Activated effector memory CD4-positive, alpha-beta T cell treated with Interleukin-2 at 50 U/mL for 16 hours (primary cell): ENCODE measurements around the gene HLA-DRB5.
"Not testable (repeated sequence)": the region's sequence is repeated elsewhere in the genome, so short reads cannot be mapped to it uniquely, and the experiment has no call there.

ENCODE experiments used
- DNase-seq: peaks from one replicate; pipeline ENCODE4 v3.0.0-alpha.2; 2020

HLA-DRB5 gene

GRCh38 chr6:32529697-32530430 lies at the start of gene HLA-DRB5:
HLA-DRB5 (minus strand) TSS chr6:32530287; CDS start chr6:32530224, 63 bp downstream.
- DNase-seq, result no peak

- no peak for DNase-seq
These were observed 48.9 kb upstream of the HLA-DRB5 start for GRCh38 chr6:32578962-32579361.

- DNase-seq, result not testable (repeated sequence)
These were observed 47.4 kb upstream of the HLA-DRB5 start for GRCh38 chr6:32577493-32577892.

- DNase-seq, result no peak
These were observed 46.2 kb upstream of the HLA-DRB5 start for GRCh38 chr6:32576250-32576649.

- DNase-seq, result no peak
These were observed 40.3 kb upstream of the HLA-DRB5 start for GRCh38 chr6:32570363-32570905.

GRCh38 chr6:32568561-32568960 lies 38.5 kb upstream of the HLA-DRB5 start:
- no peak for DNase-seq

- no peak for DNase-seq
These were observed 36.9 kb upstream of the HLA-DRB5 start for GRCh38 chr6:32566957-32567356.

GRCh38 chr6:32565511-32565910 lies 35.4 kb upstream of the HLA-DRB5 start:
- no peak for DNase-seq

GRCh38 chr6:32562940-32563339 lies 32.9 kb upstream of the HLA-DRB5 start:
- no peak for DNase-seq

GRCh38 chr6:32559747-32560146 lies 29.7 kb upstream of the HLA-DRB5 start:
- DNase-seq, result no peak

- DNase-seq, result no peak
These were observed 28.5 kb upstream of the HLA-DRB5 start for GRCh38 chr6:32558426-32559057.

GRCh38 chr6:32554116-32554965 lies 24.3 kb upstream of the HLA-DRB5 start:
- DNase-seq, result no peak

GRCh38 chr6:32553037-32553742 lies 23.1 kb upstream of the HLA-DRB5 start:
- no peak for DNase-seq

- no peak for DNase-seq
These were observed 21.3 kb upstream of the HLA-DRB5 start for GRCh38 chr6:32551410-32551809.

GRCh38 chr6:32539839-32540238 lies 9.8 kb upstream of the HLA-DRB5 start:
- DNase-seq, result no peak

- not testable (repeated sequence) for DNase-seq
These were observed 325 bp upstream of the HLA-DRB5 start for GRCh38 chr6:32530431-32530793.

- no peak for DNase-seq
These were observed 7.6 kb downstream of the HLA-DRB5 start for GRCh38 chr6:32522302-32523047.

GRCh38 chr6:32519910-32520258 lies 10.2 kb downstream of the HLA-DRB5 start:
- DNase-seq, result no peak

GRCh38 chr6:32519118-32519909 lies 10.8 kb downstream of the HLA-DRB5 start:
- no peak for DNase-seq

- DNase-seq, result no peak
These were observed 12.2 kb downstream of the HLA-DRB5 start for GRCh38 chr6:32517654-32518445.
